DLD1 (cell line): ENCODE measurements around the gene XYLB.

ENCODE experiments used
- in situ Hi-C: cut with HindIII; loops from 2 replicates; pipeline ENCODE4 v1.10.0; 2017; ENCODE audit warnings: low sequenced_read_pairs

The XYLB gene

GRCh38 chr3:38361496-38361895, 14.9 kb downstream of the XYLB start:
- in situ Hi-C loops, result loop anchor here (25.0 kb wide), 1 partner anchor 101 kb away; the partner anchor contains the start of gene ACVR2B

DNA sequence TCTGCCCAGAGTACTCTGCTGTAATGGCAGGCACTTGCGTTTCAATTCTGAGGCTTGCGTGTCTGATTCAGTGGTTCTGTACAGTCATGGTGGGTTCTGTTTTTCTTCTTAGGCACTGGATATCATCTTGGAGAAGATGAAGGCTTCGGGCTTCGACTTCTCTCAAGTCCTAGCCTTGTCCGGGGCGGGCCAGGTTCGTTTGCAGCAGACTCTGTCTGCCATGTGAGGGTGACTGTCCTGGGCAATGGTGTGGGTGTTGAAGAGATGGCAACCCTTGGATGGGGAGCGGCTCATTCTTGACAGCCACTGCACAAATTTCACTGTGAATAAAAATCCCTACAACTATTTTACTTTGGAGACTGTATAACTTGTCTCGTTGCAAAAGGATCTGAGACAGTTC, 16.2 kb downstream of the XYLB start:
- in situ Hi-C loops, result loop anchor here (25.0 kb wide), 1 partner anchor 99 kb away; the partner anchor contains the start of gene ACVR2B

GRCh38 chr3:38364721-38365400, 18.3 kb downstream of the XYLB start:
- in situ Hi-C loops, result loop anchor here (25.0 kb wide), 1 partner anchor 97 kb away; the partner anchor contains the start of gene ACVR2B

DNA sequence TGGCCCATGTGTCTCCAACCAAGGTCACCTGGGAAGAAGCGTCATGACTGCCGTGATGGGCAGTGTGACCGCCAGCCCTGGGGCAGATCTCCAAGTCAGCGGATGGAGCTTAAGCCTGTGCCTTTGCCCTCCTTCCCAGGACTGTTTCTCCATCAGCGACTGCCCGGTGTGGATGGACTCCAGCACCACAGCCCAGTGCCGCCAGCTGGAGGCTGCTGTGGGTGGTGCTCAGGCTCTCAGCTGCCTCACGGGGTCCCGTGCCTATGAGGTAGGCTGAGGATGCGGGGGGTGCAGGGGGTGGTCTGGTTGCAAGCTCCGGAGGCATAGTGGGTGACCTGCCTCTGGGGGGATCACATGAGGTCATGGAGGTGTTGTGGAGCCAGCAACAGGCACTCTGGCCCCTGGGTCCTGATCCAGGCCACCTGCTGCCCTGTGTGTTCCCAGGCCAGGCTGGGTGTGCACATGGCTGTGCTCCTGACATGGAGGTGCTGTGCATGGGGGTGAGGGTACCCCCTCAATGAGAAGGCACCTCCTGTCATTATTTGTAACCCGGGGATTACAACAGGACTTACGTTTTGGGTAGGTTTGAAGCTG, 19.0 kb downstream of the XYLB start:
- in situ Hi-C loops, result loop anchor here (25.0 kb wide), 1 partner anchor 97 kb away; the partner anchor contains the start of gene ACVR2B

DNA sequence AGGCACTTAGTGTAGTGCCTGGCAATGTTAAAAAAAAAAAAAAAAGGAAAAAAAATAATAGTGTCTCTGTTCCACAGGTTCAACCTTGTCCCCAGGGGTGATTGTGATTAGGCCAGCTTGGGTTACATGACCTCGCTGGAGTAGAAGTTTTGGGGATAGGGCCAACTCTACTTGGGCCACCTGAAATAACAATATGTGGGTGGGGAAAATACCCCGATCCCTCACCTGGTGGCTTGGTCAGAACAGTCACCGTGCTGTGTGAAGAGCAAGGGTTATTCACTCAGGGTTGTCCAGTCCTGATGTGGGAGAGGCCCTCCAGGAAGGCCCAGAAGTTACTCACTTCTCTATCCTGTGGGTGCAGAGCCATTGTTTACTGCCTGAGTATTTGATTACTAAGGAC, 19.5 kb downstream of the XYLB start:
- in situ Hi-C loops, result loop anchor here (25.0 kb wide), 1 partner anchor 96 kb away; the partner anchor contains the start of gene ACVR2B

- in situ Hi-C loops, result loop anchor here (25.0 kb wide), 1 partner anchor 95 kb away; the partner anchor contains the start of gene ACVR2B
Observed at GRCh38 chr3:38367779-38368178, 21.2 kb downstream of the XYLB start.

GRCh38 chr3:38368238-38368637, 21.7 kb downstream of the XYLB start:
- in situ Hi-C loops, result loop anchor here (25.0 kb wide), 1 partner anchor 94 kb away; the partner anchor contains the start of gene ACVR2B

DNA sequence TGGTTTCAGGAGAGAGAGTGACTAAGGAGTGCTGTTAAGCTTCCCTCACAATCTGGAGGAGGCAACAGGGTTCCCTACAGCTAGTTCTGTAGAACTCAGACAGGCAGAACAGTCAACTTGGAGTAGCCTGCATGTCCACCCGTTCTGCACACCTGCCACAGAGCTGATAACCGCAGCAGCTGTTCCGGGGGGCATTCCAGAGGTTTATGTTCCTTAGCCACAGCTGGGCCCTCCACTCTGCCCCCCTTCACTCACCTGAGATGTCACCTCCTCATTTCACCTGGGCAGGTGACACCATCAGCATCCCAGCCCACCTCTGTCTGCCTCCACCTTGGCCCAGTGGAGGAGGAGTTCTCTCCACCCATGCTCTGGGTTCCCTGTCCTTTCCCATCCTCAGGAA, 22.6 kb downstream of the XYLB start:
- in situ Hi-C loops, result loop anchor here (25.0 kb wide), 1 partner anchor 93 kb away; the partner anchor contains the start of gene ACVR2B

DNA sequence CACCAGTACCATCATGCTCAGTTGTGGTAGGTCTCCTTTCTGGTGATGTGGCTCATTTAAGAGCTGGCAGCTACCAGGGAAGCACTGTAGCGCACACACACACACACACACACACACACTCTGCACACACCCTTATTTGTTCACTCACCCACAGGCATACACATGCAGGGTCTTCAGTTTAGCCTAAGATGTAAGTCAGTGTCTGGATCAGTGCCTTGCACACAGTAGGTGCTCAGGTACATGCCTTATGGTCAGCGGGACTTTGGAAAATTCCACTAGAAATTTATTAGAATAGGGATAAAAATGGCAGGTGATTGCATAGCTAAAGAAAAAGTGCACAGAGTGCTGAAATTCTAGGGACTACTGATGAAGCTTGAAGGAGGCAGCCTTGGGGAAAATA, 23.6 kb downstream of the XYLB start:
- in situ Hi-C loops, result loop anchor here (25.0 kb wide), 1 partner anchor 92 kb away; the partner anchor contains the start of gene ACVR2B

DNA sequence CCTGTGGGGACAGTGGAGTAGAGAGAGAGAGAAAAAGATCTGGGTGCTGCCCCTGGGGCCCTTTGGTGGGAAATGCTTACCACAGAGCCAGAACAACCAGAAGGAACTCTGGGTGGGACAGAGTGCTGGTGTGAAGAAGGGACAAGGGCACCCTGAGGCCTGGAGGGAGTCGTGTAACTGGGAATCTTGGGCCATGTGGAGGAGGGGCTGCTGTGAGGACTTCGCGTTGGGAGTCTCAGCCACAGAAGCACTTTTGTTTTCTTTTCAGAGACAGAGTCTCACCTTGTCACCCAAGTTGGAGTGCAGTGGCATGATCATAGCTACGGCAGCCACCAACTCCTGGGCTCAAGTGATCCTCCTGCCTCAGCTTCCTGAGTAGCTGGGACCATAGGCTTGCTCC, 24.3 kb downstream of the XYLB start:
- in situ Hi-C loops, result loop anchor here (25.0 kb wide), 1 partner anchor 91 kb away; the partner anchor contains the start of gene ACVR2B

- in situ Hi-C loops, result loop anchor here (25.0 kb wide), 1 partner anchor 91 kb away; the partner anchor contains the start of gene ACVR2B
Observed at GRCh38 chr3:38371541-38372213, 25.1 kb downstream of the XYLB start.

DNA sequence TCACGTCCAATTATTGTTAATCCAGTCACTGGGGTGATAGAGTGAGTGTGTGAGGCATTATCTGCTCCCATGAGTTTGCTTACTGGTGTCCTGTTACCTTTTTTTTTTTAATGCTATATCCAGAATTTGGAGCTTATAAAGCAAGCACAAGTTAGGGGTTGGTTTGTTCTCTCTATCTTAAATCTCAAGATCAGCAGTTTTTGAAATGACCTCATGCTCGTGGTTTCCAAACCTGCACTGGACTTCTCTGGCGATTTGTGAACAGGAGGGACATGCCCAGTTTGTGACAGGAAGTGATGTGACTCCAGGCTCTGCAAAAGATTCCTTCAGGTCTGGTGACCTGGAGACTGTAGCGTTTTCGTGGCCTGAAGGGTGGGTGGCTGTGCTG, 25.6 kb downstream of the XYLB start:
- in situ Hi-C loops, result loop anchor here (25.0 kb wide), 1 partner anchor 90 kb away; the partner anchor contains the start of gene ACVR2B

DNA sequence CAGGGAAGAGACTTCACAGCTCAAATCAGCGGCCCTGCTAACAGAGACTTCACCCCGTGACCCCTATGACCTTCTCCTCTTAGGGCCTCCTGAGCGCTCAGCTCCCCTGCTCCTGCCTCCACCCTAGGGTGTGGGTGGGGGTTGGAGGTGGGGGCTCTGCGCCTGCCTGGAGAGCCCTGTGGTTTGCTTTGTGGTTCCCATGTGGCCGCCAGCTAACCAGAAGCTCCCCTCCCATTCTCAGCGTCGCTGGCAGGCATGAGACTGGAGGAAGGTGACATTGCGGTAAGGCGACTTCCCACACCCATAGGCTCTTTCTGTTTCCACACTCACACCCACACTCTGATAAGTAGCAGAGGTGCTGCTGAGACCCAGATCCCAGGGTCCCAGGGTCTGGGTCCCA, 27.6 kb downstream of the XYLB start:
- in situ Hi-C loops, result loop anchor here (25.0 kb wide), 1 partner anchor 88 kb away; the partner anchor contains the start of gene ACVR2B

GRCh38 chr3:38375072-38375471, 28.5 kb downstream of the XYLB start:
- in situ Hi-C loops, result no loop called here

GRCh38 chr3:38375488-38376097, 29.0 kb downstream of the XYLB start:
- in situ Hi-C loops, result no loop called here

GRCh38 chr3:38376098-38376816, 29.7 kb downstream of the XYLB start:
- in situ Hi-C loops, result no loop called here

DNA sequence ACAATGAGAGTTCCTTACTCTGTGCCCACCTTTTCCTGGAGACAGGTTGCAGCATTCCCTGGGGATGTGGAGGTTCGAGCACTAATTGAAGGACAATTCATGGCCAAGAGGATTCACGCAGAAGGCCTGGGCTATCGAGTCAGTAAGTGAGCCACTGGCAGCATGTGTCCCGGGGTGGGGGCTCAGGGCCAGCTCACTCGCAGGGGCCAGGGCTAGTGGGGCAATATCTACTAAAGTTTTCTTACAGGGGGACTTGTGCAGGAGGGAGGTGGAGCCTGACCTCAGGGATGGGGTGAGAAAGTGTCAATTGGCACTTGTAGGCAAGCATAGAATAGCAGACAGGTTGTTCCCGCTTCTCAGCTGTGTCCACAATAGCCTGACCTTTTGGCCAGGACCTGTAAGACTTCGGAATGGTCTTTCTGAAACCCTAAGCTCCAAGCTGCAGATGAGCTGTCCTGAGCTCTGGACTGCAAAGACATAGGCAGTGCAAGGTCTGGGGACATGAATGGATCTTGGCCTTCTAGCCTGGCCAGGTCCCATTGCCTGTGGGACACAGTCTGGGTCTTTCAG, 32.7 kb downstream of the XYLB start:
- in situ Hi-C loops, result no loop called here

- in situ Hi-C loops, result no loop called here
Observed at GRCh38 chr3:38382506-38383080, 36.0 kb downstream of the XYLB start.

DNA sequence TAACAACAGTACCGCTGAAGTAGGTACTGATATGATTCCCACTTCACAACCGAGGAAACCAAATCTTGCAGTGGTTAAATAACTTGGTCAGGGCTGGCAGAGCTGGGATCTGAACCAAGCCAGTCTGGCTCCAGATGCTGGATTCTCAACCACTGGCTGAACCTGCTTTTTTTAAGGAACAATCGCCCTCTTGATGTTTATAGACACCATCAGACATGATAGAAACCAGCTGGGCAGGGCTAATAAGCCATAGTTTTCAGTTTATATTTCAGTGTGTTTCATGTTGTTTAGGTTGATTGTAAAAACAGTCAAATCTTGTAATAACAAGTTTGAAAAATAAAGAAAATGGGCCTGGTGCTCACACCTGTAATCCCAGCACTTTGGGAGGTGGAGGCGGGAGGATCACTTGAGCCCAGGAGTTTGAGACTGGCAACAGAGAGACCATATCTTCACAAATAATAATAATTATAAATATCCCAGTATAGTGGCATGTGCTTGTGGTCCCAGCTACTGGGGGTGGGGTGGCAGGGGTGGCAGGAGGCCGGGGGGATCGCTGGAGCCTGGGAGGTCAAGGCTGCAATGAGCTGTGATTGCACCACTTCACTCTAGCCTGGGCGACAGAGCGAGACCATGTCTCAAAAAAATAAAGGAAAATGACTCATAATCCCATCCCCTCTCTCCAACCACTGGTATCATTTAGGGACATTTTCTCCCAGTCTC, 36.7 kb downstream of the XYLB start:
- in situ Hi-C loops, result no loop called here
